DMS 273 (cell line): ENCODE measurements around the gene KTN1.

Experiments used
- DNase-seq: peaks from one replicate; lab custom pipeline; 2025; ENCODE audit not compliant: unreplicated experiment; lab: John Stamatoyannopoulos, UW

The KTN1 gene

DNA sequence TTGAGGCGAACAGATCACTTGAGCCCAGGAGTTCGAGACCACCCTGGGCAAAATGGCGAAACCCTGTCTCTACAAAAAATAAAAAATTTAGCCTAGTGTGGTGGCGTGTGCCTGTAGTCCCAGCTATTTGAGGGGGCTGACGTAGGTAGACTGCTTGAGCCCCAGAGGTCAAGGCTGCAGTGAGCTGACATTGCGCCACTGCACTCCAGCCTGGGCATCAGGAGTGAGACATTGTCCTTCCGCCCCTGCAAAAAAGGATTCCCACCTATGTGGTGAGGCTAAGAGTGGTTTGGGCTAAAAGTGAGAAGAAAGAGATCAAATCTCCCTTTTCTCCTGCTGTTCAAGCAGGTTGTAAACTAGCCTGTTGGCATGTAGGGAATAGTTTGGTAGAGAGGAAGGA is 5.0 kb upstream of the KTN1 start:
- DNase-seq: no peak

DNA sequence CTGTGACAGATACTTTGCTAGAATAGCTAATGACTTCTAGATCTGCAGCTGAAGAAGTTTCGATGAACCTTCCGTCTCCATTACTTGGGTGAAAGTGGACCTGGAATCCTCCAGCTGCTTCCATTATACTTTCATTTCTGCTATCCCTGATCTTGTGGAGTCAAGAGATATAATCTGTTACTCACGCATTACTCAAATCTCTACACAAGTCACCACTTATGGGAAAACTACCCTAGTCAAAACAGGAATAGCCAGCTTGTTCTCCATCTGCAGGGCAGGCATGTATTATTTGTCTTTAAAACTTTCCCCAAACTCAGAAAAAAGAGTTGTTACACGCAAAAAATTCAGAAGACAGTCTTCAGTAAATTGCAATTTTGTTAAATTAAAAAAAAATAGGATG is 2.8 kb upstream of the KTN1 start:
- DNase-seq: no peak

- no peak for DNase-seq
Measured at GRCh38 chr14:55578511-55578910, 1.5 kb upstream of the KTN1 start.

DNA sequence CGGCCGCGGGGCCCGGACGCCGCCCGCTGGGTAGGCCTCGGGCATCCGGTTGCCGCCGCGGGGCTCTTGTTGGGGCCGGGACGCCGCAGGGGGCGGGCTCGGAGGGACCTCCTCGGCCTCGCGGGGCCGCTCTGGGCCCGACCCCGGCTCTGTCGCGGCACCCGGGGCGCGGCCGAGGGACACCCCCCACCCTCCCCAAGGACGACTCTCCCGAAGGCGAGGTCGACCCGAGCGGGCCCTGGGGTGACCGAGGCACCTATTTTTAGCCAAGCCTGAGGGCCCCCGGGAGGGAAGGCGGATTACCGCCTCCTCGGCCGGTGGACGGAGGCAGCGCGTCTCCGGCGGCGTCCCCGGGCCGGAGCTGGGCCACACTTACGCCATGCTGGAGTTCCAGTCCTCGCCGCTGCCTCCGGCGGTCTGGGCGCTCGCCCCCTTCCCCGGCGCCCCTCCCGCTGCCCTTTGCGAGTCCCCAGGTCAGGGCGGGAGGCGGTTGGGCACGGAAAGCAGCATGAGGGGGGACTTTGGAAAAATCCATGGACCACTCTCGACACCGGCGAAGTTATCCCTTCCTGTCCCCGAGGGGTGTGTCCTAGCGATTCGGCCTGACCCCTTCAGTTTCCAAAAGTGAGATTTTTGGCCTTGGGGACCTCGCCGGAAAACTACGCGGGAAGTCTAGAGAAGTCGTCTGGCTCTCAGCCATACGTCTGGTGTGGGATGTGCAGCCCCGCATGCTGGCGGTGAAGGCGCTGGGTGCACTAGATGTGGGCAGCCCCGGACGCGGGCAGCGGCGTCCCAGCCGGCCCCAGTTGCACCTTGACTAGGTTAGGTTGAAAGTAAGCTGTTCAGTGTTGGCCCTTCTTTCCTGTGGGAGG is 699 bp downstream of the KTN1 start:
- DNase-seq: peak; percentile 90

- DNase-seq: peak; percentile 57
Measured at GRCh38 chr14:55581342-55581771, 1.4 kb downstream of the KTN1 start.

GRCh38 chr14:55582746-55583145 is 2.7 kb downstream of the KTN1 start:
- DNase-seq: no peak

- DNase-seq: peak; percentile 51
Measured at GRCh38 chr14:55583942-55584468, 4.0 kb downstream of the KTN1 start.

DNA sequence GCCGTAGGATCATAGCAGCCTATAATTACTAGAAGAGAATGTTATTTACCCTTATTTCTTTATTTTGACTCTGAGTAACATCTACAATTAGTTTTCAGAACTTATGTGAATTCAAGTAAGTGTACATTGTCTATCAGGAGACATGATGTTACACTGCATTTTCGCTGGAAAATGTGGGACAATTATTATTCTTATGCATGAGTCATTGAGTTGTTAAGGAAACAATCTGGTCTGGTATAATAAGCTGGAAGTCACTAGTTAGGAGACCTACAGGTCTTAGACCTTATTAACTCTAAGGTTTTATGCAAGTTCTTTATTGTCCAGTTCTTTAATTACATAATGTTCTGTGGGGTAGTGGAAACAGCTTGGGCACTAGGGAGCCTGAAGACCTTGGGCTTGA is 5.8 kb downstream of the KTN1 start:
- DNase-seq: peak; percentile 52

- no peak for DNase-seq
Measured at GRCh38 chr14:55586411-55586810, 6.4 kb downstream of the KTN1 start.

DNA sequence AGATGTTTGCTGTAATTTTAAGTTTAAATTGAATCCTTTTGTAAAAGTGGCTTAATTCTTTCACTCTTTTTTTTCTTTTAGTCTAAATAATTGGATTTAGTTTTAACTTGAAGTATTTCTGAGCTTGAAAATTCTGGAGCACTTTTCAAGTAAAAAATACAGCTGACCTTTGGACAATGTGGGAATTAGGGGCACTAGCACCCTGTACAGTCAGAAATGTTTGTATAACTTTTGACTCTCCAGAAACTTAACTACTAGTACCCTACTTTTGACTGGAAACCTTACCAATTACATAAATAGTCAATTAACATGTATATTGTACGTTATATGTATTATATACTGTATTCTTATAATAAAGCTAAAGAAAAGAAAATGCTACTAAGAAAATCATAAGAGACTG is 7.8 kb downstream of the KTN1 start:
- no peak for DNase-seq

DNA sequence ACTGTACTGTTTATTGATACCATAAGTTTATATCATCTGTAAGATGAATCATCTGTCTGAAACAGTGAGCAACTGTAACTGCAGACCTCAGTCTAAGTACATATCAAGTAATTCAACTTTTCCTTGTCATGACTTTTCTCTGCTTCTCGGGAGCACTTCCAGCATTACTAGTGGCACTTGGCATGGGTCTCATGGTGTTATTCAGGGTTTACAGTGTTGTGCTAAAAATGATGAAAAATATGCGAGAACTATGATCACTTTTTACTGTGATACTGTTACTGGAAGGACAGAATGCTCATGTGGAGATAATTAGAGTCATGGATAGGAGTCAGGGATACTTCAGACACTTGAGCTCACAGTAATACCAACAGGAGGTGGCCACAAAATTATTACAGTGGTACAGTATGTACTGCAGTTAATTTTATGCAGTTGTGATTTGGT is 8.3 kb downstream of the KTN1 start:
- DNase-seq: no peak

- DNase-seq: no peak
Measured at GRCh38 chr14:55589171-55589570, 9.2 kb downstream of the KTN1 start.

- DNase-seq: no peak
Measured at GRCh38 chr14:55592436-55592835, 12.4 kb downstream of the KTN1 start.

DNA sequence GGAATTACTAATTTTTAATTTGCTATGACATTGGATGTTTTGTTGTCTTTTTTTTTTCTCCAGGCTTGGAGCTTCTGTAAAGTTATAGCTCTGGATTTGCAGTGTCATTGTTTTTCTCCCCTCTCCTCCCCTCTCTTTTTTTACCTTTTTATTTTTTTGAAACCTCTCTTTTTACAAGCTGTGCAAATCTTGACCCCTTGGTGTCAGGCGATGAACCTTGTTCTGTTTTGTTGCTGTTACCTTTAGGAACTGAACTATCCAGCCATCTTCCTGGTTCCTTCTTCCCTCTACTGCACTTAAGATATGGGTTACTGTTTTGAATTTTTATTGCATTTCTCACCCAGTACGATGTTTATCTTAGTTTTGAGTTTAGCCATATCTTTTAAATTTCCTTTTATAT is 13.7 kb downstream of the KTN1 start:
- DNase-seq: no peak

DNA sequence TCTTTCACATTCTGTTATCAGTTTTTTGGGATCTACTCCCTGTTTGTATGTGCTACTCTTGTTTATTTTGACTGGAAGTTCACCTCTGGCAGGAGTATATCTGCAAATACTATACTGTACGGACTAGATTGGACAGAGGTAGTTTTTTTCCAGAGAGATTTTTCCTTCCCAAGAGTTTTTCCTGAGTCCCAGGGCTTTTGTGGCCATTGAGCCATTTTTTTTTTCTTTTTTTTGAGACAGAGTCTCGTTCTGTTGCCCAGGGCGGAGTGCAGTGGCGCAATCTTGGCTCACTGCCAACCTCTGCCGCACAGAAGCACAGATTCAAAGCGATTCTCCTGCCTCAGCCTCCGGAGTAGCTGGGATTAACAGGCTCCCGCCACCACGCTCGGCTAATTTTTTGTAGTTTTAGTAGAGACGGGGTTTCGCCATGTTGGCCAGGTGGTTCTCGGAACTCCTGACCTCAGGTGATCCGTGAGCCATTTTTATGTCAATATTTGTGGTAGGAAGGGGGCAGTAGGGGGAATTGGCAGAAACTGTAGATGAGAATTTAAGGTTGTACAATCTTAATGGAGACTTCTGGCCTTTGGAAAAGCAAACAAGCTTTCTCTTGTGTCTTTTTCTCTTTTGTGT is 19.4 kb downstream of the KTN1 start:
- DNase-seq: peak; percentile 85

- no peak for DNase-seq
Measured at GRCh38 chr14:55600784-55601561, 21.0 kb downstream of the KTN1 start.

GRCh38 chr14:55603401-55603953 is 23.5 kb downstream of the KTN1 start:
- DNase-seq: no peak

GRCh38 chr14:55604488-55604887 is 24.5 kb downstream of the KTN1 start:
- peak; percentile 27 for DNase-seq

DNA sequence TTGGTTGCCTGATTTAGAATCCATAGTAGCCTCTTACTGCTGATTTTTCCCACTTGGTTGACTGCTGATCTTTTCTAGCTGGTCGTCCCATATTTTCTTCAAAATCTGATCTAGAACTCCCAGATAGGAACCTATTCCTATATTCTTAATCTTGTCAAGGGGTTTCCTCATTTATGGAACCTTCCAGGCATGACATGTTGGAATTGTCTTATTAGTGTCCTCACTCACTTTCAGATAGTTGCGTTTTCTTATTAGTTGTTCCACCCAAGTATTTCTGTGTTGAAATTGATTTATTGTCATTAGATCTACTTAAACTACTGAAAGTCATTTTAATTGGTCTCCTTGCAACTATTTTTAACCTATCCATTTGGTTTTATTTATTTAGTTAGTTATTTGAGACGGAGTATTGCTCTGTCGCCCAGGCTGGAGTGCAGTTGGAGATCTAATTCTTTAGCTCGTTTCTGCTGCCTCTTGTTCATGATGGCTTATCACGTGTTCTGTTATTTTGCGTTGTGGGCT is 25.0 kb downstream of the KTN1 start:
- no peak for DNase-seq

DNA sequence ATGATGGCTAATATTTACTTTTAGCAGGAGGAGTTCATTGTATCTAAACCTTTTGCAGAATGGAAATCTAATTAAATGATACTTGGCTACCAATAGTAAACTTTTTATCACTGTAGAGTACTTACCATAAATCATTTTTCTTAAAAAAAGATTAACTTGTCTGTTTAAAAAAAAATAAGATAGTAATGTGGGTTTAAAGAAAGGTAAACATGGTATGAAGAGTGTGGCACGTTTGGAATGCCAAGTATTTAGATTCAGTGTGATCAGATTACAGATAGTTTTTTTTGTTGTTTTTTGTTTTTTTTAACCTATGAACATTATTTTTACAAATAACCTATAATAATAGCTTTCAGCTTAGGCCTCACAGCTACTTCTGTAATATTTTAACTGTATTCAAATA is 25.8 kb downstream of the KTN1 start:
- no peak for DNase-seq

- DNase-seq: no peak
Measured at GRCh38 chr14:55607386-55607785, 27.4 kb downstream of the KTN1 start.
